Measurements from ENCODE around the gene EPS8L2.

The EPS8L2 gene

GRCh38 chr11:766106-766935, 60.3 kb downstream of the EPS8L2 start:
- DNase-seq (ENCODE audit: low read depth in 1 of 2, low spot score in 1 of 2) = no peak
- Histone ChIP-seq H3K4me3 (replicated peaks; ENCODE audit: insufficient read depth, low read length) (no peak overlapping the region), H3K27me3 (ENCODE audit: insufficient read depth, poor library complexity, severe bottlenecking) (no peaks in the 10 kb centered on the region), H3K27ac (replicated peaks) (no peak overlapping the region)
- TF ChIP-seq POLR2AphosphoS5 (IDR thresholded peaks at IDR 0.05; ENCODE audit: low read depth) (no peak), SPI1 (IDR thresholded peaks at IDR 0.05; ENCODE audit: borderline replicate concordance, low read depth) (no peak), REST (IDR thresholded peaks at IDR 0.05; ENCODE audit: insufficient replicate concordance, low read depth) (no peak), GABPA (IDR thresholded peaks at IDR 0.05; ENCODE audit: low read depth) (no peak), CTCF (IDR thresholded peaks at IDR 0.05; ENCODE audit: insufficient read depth, low read length) (no peak)

- no peak overlapping the region for H3K27ac ChIP-seq (replicated peaks)
- no peak for TF ChIP-seq POLR2AphosphoS5 (IDR thresholded peaks at IDR 0.05; ENCODE audit: low read depth)
- TF ChIP-seq REST (IDR thresholded peaks at IDR 0.05; ENCODE audit: insufficient replicate concordance, low read depth) = no peak
- TF ChIP-seq CTCF (IDR thresholded peaks at IDR 0.05; ENCODE audit: insufficient read depth, low read length) = no peak
- TF ChIP-seq SPI1 (IDR thresholded peaks at IDR 0.05; ENCODE audit: borderline replicate concordance, low read depth) = no peak
- TF ChIP-seq GABPA (IDR thresholded peaks at IDR 0.05; ENCODE audit: low read depth) = no peak
- no peak overlapping the region for H3K4me3 ChIP-seq (replicated peaks; ENCODE audit: insufficient read depth, low read length)
- DNase-seq (ENCODE audit: low read depth in 1 of 2, low spot score in 1 of 2) = no peak
- no peaks in the 10 kb centered on the region for H3K27me3 ChIP-seq (ENCODE audit: insufficient read depth, poor library complexity, severe bottlenecking)
Observed at GRCh38 chr11:766936-767210, 60.8 kb downstream of the EPS8L2 start.

GRCh38 chr11:767238-767637, 61.2 kb downstream of the EPS8L2 start:
- H3K4me3 ChIP-seq (replicated peaks; ENCODE audit: insufficient read depth, low read length) = no peak overlapping the region
- TF ChIP-seq REST (IDR thresholded peaks at IDR 0.05; ENCODE audit: insufficient replicate concordance, low read depth) = no peak
- no peak for TF ChIP-seq SPI1 (IDR thresholded peaks at IDR 0.05; ENCODE audit: borderline replicate concordance, low read depth)
- no peak for TF ChIP-seq POLR2AphosphoS5 (IDR thresholded peaks at IDR 0.05; ENCODE audit: low read depth)
- TF ChIP-seq CTCF (IDR thresholded peaks at IDR 0.05; ENCODE audit: insufficient read depth, low read length) = no peak
- TF ChIP-seq GABPA (IDR thresholded peaks at IDR 0.05; ENCODE audit: low read depth) = no peak

More at GRCh38 chr11:767238-767637, 61.2 kb downstream of the EPS8L2 start:
- Histone ChIP-seq H3K27me3 (ENCODE audit: insufficient read depth, poor library complexity, severe bottlenecking) (no peaks in the 10 kb centered on the region), H3K27ac (replicated peaks) (no peak overlapping the region)
- DNase-seq (ENCODE audit: low read depth in 1 of 2, low spot score in 1 of 2) = no peak

All from HL-60 (cell line).